B cell (primary cell): Measurements from ENCODE around the gene FEV. TPM values are rescaled to one million over a fixed set of nuclear protein-coding genes. Genes with fewer than 3 reads are reported as not detected.

Experiments used
- ATAC-seq: fragments of 200-7000 bp; cut with Tn5 transposase; one replicate; pipeline ENCODE4 v1.10.0; 2021; ENCODE audit warnings: low read depth, mild to moderate bottlenecking, moderate number of reproducible peaks, moderate library complexity
- CTCF ChIA-PET: fragments of 350-600 bp; sonication (Branson Sonifier 250); formaldehyde crosslinking; loops from one replicate; lab custom pipeline; 2021; ENCODE audit warnings: antibody characterized with exemption, inconsistent platforms; lab: Charles Lee
- POLR2A ChIA-PET: fragments of 350-600 bp; sonication (Branson Sonifier 250); formaldehyde crosslinking; loops from one replicate; lab custom pipeline; 2021; ENCODE audit warnings: antibody characterized with exemption; lab: Charles Lee
- DNase-seq: peaks from one replicate; pipeline ENCODE4 v3.0.0; 2013
- H2AFZ ChIP-seq: 2 replicates; pipeline ENCODE4 v1.6.1; 2012; ENCODE audit warnings: mild to moderate bottlenecking, low read depth, low read length; ENCODE audit not compliant: insufficient read depth, poor library complexity, severe bottlenecking
- H3K27ac ChIP-seq, 2 donors: 1 replicate in 1 of 2; 2 replicates in 1 of 2; pipeline ENCODE4 v1.5.1; 2012 to 2013; ENCODE audit warnings: low read length in 2 of 2, mild to moderate bottlenecking in 2 of 2, moderate library complexity in 1 of 2
- H3K27me3 ChIP-seq, 4 experiments: fragments of 200-600 bp in 1 of 4; sonication (generic) in 1 of 4; replicated peaks in 1 of 4; 1 replicate in 2 of 4; 2 replicates in 2 of 4; pipeline versions ENCODE4 v1.6.1 to v1.7.0; 2013 to 2016; ENCODE audit warnings: low read length in 3 of 4, mild to moderate bottlenecking in 2 of 4, mixed read lengths in 1 of 4, moderate library complexity in 1 of 4; ENCODE audit not compliant: insufficient read depth in 4 of 4, control insufficient read depth in 3 of 4; ENCODE audit errors: control extremely low read depth in 1 of 4
- H3K36me3 ChIP-seq, 2 experiments: replicated peaks in 1 of 2; 1 replicate in 1 of 2; 2 replicates in 1 of 2; pipeline versions ENCODE4 v1.6.1 to v1.7.1; 2013; ENCODE audit warnings: low read length in 1 of 2; ENCODE audit not compliant: insufficient read depth in 2 of 2, control insufficient read depth in 1 of 2; ENCODE audit errors: control extremely low read depth in 1 of 2, extremely low read depth in 1 of 2
- H3K4me1 ChIP-seq, 2 donors: fragments of 200-600 bp in 1 of 2; sonication (generic) in 1 of 2; 1 replicate in 1 of 2; 2 replicates in 1 of 2; pipeline versions ENCODE4 v1.5.1 to v1.6.1; 2013 to 2017; ENCODE audit warnings: low read length in 2 of 2; ENCODE audit not compliant: control insufficient read depth in 2 of 2, insufficient read depth in 2 of 2
- H3K4me2 ChIP-seq: replicated peaks from 2 replicates; pipeline ENCODE3; 2012; ENCODE audit warnings: mild to moderate bottlenecking, low read depth, low read length; ENCODE audit not compliant: poor library complexity, severe bottlenecking
- H3K4me3 ChIP-seq, 5 experiments: fragments of 200-600 bp in 1 of 5; sonication (generic) in 1 of 5; 1 replicate in 3 of 5; 2 replicates in 2 of 5; pipeline versions ENCODE4 v1.5.1 to v1.7.0; 2011 to 2016; ENCODE audit warnings: low read length in 4 of 5, mild to moderate bottlenecking in 4 of 5, low read depth in 2 of 5, control low read depth in 1 of 5, moderate library complexity in 1 of 5; ENCODE audit not compliant: insufficient read depth in 1 of 5; ENCODE audit errors: control extremely low read depth in 1 of 5, extremely low read depth in 1 of 5
- H3K79me2 ChIP-seq: fragments of 200-600 bp; sonication (generic); one replicate; pipeline ENCODE4 v1.6.0; 2016; ENCODE audit warnings: low read length; ENCODE audit not compliant: control insufficient read depth, insufficient read depth
- H3K9ac ChIP-seq: fragments of 200-600 bp; sonication (generic); 2 replicates; pipeline ENCODE4 v1.6.1; 2017; ENCODE audit warnings: mild to moderate bottlenecking, low read length, moderate library complexity
- H3K9me3 ChIP-seq, 3 donors: one replicate each; pipeline versions ENCODE4 v1.6.1 to v1.7.1; 2013; ENCODE audit warnings: low read length in 2 of 3; ENCODE audit not compliant: control insufficient read depth in 2 of 3, insufficient read depth in 1 of 3; ENCODE audit errors: control extremely low read depth in 1 of 3
- H4K20me1 ChIP-seq: 2 replicates; pipeline ENCODE4 v1.6.0; 2012; ENCODE audit warnings: mild to moderate bottlenecking, low read length; ENCODE audit not compliant: insufficient read depth, control insufficient read depth, poor library complexity, severe bottlenecking
- H3K27ac Mint-ChIP-seq: one replicate; pipeline ENCODE4 v1.8.0; 2021; ENCODE audit warnings: mixed read lengths
- H3K27me3 Mint-ChIP-seq: one replicate; pipeline ENCODE4 v1.8.0; 2021; ENCODE audit warnings: mixed read lengths
- H3K4me1 Mint-ChIP-seq: one replicate; pipeline ENCODE4 v1.8.0; 2021; ENCODE audit warnings: mixed read lengths
- H3K4me3 Mint-ChIP-seq: one replicate; pipeline ENCODE4 v1.8.0; 2021; ENCODE audit warnings: mixed read lengths
- H3K9me3 Mint-ChIP-seq: one replicate; pipeline ENCODE4 v1.8.0; 2022; ENCODE audit warnings: mixed read lengths; ENCODE audit not compliant: insufficient read depth
- EZH2 ChIP-seq: IDR thresholded peaks from 2 replicates; pipeline ENCODE4 v1.6.1; 2012; ENCODE audit warnings: borderline replicate concordance, low read depth, mild to moderate bottlenecking, moderate library complexity, low read length; ENCODE audit not compliant: insufficient read depth, poor library complexity, severe bottlenecking
- WGBS: methylation state at CpG from one replicate; pipeline ENCODE4 v1.1.5; 2013; ENCODE audit warnings: missing lambda C conversion rate; ENCODE audit not compliant: insufficient coverage; 5-methylcytosine and 5-hydroxymethylcytosine counted together
- intact Hi-C: fragments of 100-400 bp; cut with micrococcal nuclease; formaldehyde crosslinking; loops from one replicate; pipeline ENCODE4 v1.10.0; 2022
- polyA plus RNA-seq: library from polyadenylated mRNA; depleted of rRNA; stranded (reverse); fragments of >200 nt; gene quantifications from 2 replicates; pipeline ENCODE4 v1.2.3, GENCODE V29; 2012
- total RNA-seq, 2 donors: library from RNA; stranded (reverse); fragments of 120-200 nt in 1 of 2; gene quantifications; 1 replicate in 1 of 2; 2 replicates in 1 of 2; pipeline versions ENCODE4 v1.2.3 to v1.2.4, GENCODE V29; 2013 to 2022
- TF ChIP-seq, protein P1 (sequence below): fragments of 200-600 bp; IDR thresholded peaks from one replicate; pipeline ENCODE4 v1.8.0; 2022; ENCODE audit warnings: antibody characterized with exemption, mild to moderate bottlenecking

FEV gene
- total and polyA plus RNA-seq, 2 donors (not counting 1 experiment from before 2014, with no cell fraction given): not detected

DNA sequence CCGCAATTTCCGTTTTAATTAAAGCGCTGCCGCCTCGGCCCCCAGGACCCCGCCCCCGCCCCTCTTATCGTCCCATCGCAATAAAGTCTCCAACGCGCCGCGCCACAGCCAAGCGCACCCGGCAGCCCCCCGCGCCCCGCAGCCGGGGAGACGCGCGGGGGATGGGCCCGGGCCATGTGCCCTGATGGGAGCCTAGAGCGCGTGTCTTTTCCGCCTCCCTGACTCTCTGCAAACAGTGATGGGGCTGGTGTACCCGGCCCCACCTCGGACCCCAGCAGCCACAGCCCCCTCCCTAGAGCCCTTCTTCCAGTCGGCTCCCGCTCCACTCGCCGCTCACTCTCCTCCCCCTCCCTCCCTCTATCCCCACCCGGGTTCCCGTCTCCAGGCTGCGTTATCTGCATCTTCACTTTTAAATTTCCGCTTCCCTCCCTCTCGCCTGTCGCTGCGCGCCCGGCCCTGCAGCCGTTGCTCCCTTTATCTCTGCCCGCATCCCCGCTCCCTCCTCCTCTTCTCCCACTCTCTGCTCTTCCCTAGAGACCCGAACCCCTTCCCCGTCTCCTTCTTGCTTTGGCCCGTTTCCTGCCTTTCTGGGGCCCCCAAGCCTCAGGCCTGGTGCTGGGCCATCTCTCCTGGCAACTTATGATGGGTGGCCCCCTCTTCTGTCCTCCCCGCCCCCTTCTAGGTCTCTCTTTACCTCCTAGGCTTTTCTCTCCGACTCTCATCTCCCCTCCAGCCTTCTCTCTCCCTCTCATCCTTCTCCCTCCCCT lies 524 bp upstream of the FEV start:
- Histone ChIP-seq H3K27me3 (peaks cover 0 to 92% (median 65%) of the 10 kb centered on the region in 4 experiments), H3K27ac (no peak overlapping the region), H3K4me3 (no peak overlapping the region), H3K79me2 (no peaks in the 10 kb centered on the region), H3K36me3 (no peaks in the 10 kb centered on the region), H3K4me1 (peaks cover 29 to 62% of the 10 kb centered on the region in 2 donors), H3K9me3 (peaks cover 0 to 46% (median 0%) of the 10 kb centered on the region in 3 donors), H3K9ac (no peak overlapping the region), H2AFZ (no peak overlapping the region), H4K20me1 (no peaks in the 10 kb centered on the region), H3K4me2 (peak overlapping the region; percentile 46)
- intact Hi-C loops: no loop called here
- Mint-ChIP-seq H3K9me3 (no peaks in the 10 kb centered on the region), H3K27me3 (peaks cover 68% of the 10 kb centered on the region), H3K27ac (no peak overlapping the region), H3K4me3 (no peak overlapping the region), H3K4me1 (peaks cover 24% of the 10 kb centered on the region)
- DNase-seq (no peak), ATAC-seq (no peak)
- TF ChIP-seq EZH2: no peak
- TF ChIP-seq, protein P1, sequence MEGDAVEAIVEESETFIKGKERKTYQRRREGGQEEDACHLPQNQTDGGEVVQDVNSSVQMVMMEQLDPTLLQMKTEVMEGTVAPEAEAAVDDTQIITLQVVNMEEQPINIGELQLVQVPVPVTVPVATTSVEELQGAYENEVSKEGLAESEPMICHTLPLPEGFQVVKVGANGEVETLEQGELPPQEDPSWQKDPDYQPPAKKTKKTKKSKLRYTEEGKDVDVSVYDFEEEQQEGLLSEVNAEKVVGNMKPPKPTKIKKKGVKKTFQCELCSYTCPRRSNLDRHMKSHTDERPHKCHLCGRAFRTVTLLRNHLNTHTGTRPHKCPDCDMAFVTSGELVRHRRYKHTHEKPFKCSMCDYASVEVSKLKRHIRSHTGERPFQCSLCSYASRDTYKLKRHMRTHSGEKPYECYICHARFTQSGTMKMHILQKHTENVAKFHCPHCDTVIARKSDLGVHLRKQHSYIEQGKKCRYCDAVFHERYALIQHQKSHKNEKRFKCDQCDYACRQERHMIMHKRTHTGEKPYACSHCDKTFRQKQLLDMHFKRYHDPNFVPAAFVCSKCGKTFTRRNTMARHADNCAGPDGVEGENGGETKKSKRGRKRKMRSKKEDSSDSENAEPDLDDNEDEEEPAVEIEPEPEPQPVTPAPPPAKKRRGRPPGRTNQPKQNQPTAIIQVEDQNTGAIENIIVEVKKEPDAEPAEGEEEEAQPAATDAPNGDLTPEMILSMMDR: no peak
- 5% methylated on average over 47 of the region's 49 CpGs for WGBS
- ChIA-PET POLR2A (no interaction called here), CTCF (no interaction called here)
